HepG2 (cell line): ENCODE measurements around the gene GATC. TPM values are rescaled to one million over a fixed set of nuclear protein-coding genes. Genes with fewer than 3 reads are reported as not detected.

Source experiments
- AHDC1 ChIP-seq: sonication (generic); formaldehyde crosslinking; IDR thresholded peaks from 2 replicates; pipeline ENCODE4 v1.5.1; 2020; ENCODE audit warnings: mild to moderate bottlenecking, missing genetic modification reagents, borderline replicate concordance
- ARNT ChIP-seq: fragments of 450-650 bp; IDR thresholded peaks from 2 replicates; pipeline ENCODE4 v1.6.1; 2017
- ATF3 ChIP-seq: sonication (generic); formaldehyde crosslinking; IDR thresholded peaks from 2 replicates; pipeline ENCODE4 v1.4.0; 2020; ENCODE audit warnings: missing genetic modification reagents
- BCLAF1 ChIP-seq: fragments of 450-650 bp; IDR thresholded peaks from 2 replicates; pipeline ENCODE4 v1.6.1; 2017; ENCODE audit warnings: mild to moderate bottlenecking
- FOSL1 ChIP-seq: sonication (generic); formaldehyde crosslinking; IDR thresholded peaks from 2 replicates; pipeline ENCODE4 v1.9.0; 2021; ENCODE audit warnings: missing genetic modification reagents, borderline replicate concordance
- HNRNPLL ChIP-seq: fragments of 200-400 bp; formaldehyde crosslinking; IDR thresholded peaks from 2 replicates; pipeline ENCODE4 v1.6.1; 2017; ENCODE audit warnings: mild to moderate bottlenecking, low read depth, low read length; ENCODE audit not compliant: poor library complexity, severe bottlenecking
- KDM5A ChIP-seq: fragments of 200-600 bp; sonication (generic); IDR thresholded peaks from 2 replicates; pipeline ENCODE4 v1.7.0; 2018; ENCODE audit warnings: antibody characterized with exemption, mild to moderate bottlenecking, low read length, borderline replicate concordance
- KMT2B ChIP-seq: IDR thresholded peaks from 2 replicates; pipeline ENCODE4 v1.6.1; 2016; ENCODE audit warnings: missing genetic modification reagents, missing compliant biosample characterization
- LBX2 ChIP-seq: sonication (generic); formaldehyde crosslinking; IDR thresholded peaks from 2 replicates; pipeline ENCODE4 v1.5.0; 2020; ENCODE audit warnings: missing genetic modification reagents, mild to moderate bottlenecking, borderline replicate concordance
- NCOA2 ChIP-seq: sonication (generic); formaldehyde crosslinking; IDR thresholded peaks from 2 replicates; pipeline ENCODE4 v1.8.0; 2022; ENCODE audit warnings: inconsistent platforms
- RXRA ChIP-seq: sonication (generic); formaldehyde crosslinking; IDR thresholded peaks from 2 replicates; pipeline ENCODE4 v1.5.1; 2020; ENCODE audit warnings: missing genetic modification reagents
- SIN3A ChIP-seq: IDR thresholded peaks from 2 replicates; pipeline ENCODE4 v1.6.1; 2011; ENCODE audit warnings: low read depth, mild to moderate bottlenecking, control low read depth, low read length, borderline replicate concordance
- SIN3B ChIP-seq: fragments of 150-350 bp; IDR thresholded peaks from 2 replicates; pipeline ENCODE4 v1.6.1; 2014; ENCODE audit warnings: low read length
- SMAD9 ChIP-seq: sonication (generic); formaldehyde crosslinking; IDR thresholded peaks from 2 replicates; pipeline ENCODE4 v1.5.1; 2020; ENCODE audit warnings: mild to moderate bottlenecking, missing genetic modification reagents
- TFDP1 ChIP-seq: IDR thresholded peaks from 2 replicates; pipeline ENCODE4 v1.6.1; 2016; ENCODE audit warnings: missing compliant biosample characterization, missing genetic modification reagents, borderline replicate concordance
- ZNF10 ChIP-seq: sonication (generic); formaldehyde crosslinking; IDR thresholded peaks from 2 replicates; pipeline ENCODE4 v1.4.0; 2020; ENCODE audit warnings: mild to moderate bottlenecking, low read depth, missing genetic modification reagents, borderline replicate concordance
- ZNF207 ChIP-seq: fragments of 450-650 bp; IDR thresholded peaks from 2 replicates; pipeline ENCODE4 v1.6.1; 2016; ENCODE audit warnings: antibody characterized with exemption, borderline replicate concordance
- ZNF570 ChIP-seq: sonication (generic); formaldehyde crosslinking; IDR thresholded peaks from 2 replicates; pipeline ENCODE4 v1.4.0; 2020; ENCODE audit warnings: mild to moderate bottlenecking, missing genetic modification reagents, borderline replicate concordance
- ZSCAN21 ChIP-seq: sonication (generic); formaldehyde crosslinking; IDR thresholded peaks from 2 replicates; pipeline ENCODE4 v1.8.0; 2022; ENCODE audit warnings: mild to moderate bottlenecking, missing genetic modification reagents, moderate library complexity, borderline replicate concordance
- polyA plus RNA-seq, 8 experiments: library from polyadenylated mRNA; depleted of rRNA in 3 of 8; stranded (reverse) in 7 of 8; unstranded in 1 of 8; fragments of >200 nt; fragmentation: Illumina TruSeq in 4 of 8; extraction: Trizol in 4 of 8; gene quantifications; 2 replicates each; pipeline versions ENCODE4 v1.2.1 to v1.2.3, GENCODE V29; 2011 to 2016; ENCODE audit warnings: low read depth in 4 of 8, missing spikeins in 1 of 8, mixed read lengths in 1 of 8; ENCODE audit not compliant: insufficient read depth in 1 of 8
- total RNA-seq, 5 experiments: library from RNA; depleted of rRNA; stranded (reverse); fragments of >200 nt; fragmentation: Illumina TruSeq; extraction: Trizol; gene quantifications; 2 replicates each; pipeline ENCODE4 v1.2.3, GENCODE V29; 2016; ENCODE audit warnings: low read depth in 1 of 5

Gene GATC
- total and polyA plus RNA-seq, 2 of the 13 experiments (the other 11 are each of a cell fraction or from before 2014, with no cell fraction given) = 17.7 to 29.7 TPM

GRCh38 chr12:120437735-120438494, 8.3 kb upstream of the GATC start, which contains the start of gene COX6A1 (continued):
- TF ChIP-seq AHDC1 (CRISPR knock-in tag) (no peak), ARNT (no peak), ZNF10 (CRISPR knock-in tag) (no peak), RXRA (peak; percentile 58), NCOA2 (CRISPR knock-in tag) (peak; percentile 58), BCLAF1 (no peak), ZNF207 (no peak), ZSCAN21 (CRISPR knock-in tag) (peak; percentile 61; the same call in 1 of the 2 replicates), KDM5A (peak; percentile 87), HNRNPLL (peak; percentile 55), SIN3A (peak; percentile 44; the same call in 1 of the 2 replicates), ZNF570 (CRISPR knock-in tag) (no peak), KMT2B (CRISPR knock-in tag) (peak; percentile 82), SIN3B (peak; percentile 80), ATF3 (no peak), FOSL1 (no peak), TFDP1 (CRISPR knock-in tag) (peak; percentile 50; the same call in 1 of the 2 replicates), LBX2 (CRISPR knock-in tag) (no peak; the same call in 1 of the 2 replicates), SMAD9 (CRISPR knock-in tag) (no peak)
